ENCODE results near the gene TNNI3.

DNA sequence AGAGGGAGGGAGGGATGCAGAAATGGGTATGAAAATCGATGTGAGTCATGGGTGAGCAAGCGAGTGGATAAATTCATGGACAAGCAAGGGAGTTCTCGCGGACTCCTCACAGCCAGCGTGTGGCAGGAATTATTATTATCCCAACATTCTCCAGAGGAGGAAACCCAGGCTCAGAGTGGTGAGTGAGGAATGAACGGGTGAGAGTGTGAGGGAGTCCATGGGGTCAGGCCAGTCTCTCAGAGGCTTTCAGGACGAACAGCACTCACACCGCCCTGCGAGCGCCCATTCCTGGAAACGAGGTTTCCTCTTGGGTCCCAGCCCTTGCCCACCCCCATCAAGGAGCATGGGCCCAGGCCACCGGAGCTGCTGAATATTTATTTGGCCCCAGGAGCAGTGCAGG, 15.2 kb upstream of the TNNI3 start:
- TF ChIP-seq CTCF (IDR thresholded peaks at IDR 0.05) (no peak), POLR2A (IDR thresholded peaks at IDR 0.05) (no peak)
